Progenitor cell of endocrine pancreas (in vitro differentiated cells): ENCODE measurements around the gene BBIP1. TPM values are rescaled to one million over a fixed set of nuclear protein-coding genes. Genes with fewer than 3 reads are reported as not detected.
"Not testable (repeated sequence)": the region's sequence is repeated elsewhere in the genome, so short reads cannot be mapped to it uniquely, and the experiment has no call there.

ENCODE experiments used
- DNase-seq: peaks from one replicate; pipeline ENCODE4 v3.0.0; 2021; ENCODE audit warnings: low spot score; ENCODE audit not compliant: unreplicated experiment
- H3K27ac Mint-ChIP-seq: 2 replicates; pipeline ENCODE4 v1.8.0; 2021; ENCODE audit warnings: mild to moderate bottlenecking, moderate library complexity, mixed read lengths
- H3K27me3 Mint-ChIP-seq: 2 replicates; pipeline ENCODE4 v1.8.0; 2021; ENCODE audit warnings: mixed read lengths
- H3K36me3 Mint-ChIP-seq: 2 replicates; pipeline ENCODE4 v1.8.0; 2022; ENCODE audit warnings: mixed read lengths; ENCODE audit not compliant: insufficient read depth
- H3K4me1 Mint-ChIP-seq: 2 replicates; pipeline ENCODE4 v1.8.0; 2021; ENCODE audit warnings: low read depth, mixed read lengths
- H3K4me3 Mint-ChIP-seq: 2 replicates; pipeline ENCODE4 v1.8.0; 2021; ENCODE audit warnings: low read depth, mild to moderate bottlenecking, moderate library complexity, mixed read lengths
- H3K9me3 Mint-ChIP-seq: 2 replicates; pipeline ENCODE4 v1.8.0; 2021; ENCODE audit warnings: low read depth, mixed read lengths
- total RNA-seq: library from RNA; stranded (reverse); gene quantifications from 2 replicates; pipeline ENCODE4 v1.2.1, GENCODE V29; 2021
- TF ChIP-seq, protein P1 (sequence below): fragments of 200-600 bp; sonication (generic); IDR thresholded peaks from one replicate; pipeline ENCODE4 v1.5.0; 2021; ENCODE audit warnings: antibody characterized with exemption, mild to moderate bottlenecking; ENCODE audit not compliant: unreplicated experiment

Gene BBIP1
- total RNA-seq, 1 donor from 2014 or later = 26.8 TPM

DNA sequence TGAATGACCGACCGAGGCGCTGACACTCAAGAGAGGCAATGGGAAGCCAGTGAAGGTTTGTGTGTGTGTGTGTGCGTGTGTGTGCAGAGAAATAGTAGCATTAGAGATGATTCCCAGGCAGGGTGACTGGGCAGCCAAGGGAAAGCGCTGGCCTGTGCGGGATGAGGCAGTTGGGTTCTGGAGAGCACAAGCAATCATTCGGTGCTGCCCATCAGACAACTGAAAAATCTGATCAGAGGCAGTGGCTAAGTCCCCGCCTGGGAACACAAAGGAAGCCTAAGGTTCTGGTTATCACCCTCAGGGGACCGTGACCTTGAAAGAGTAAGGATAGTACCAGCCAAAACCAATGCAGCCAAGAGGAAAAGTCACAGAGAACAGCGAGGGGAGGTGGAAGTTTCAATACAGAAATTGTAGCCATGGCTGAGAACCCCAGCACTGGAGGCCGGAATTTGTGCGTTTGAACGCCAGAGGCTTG is 48.1 kb downstream of the BBIP1 start:
- peaks cover 2% of the 10 kb centered on the region for H3K36me3 Mint-ChIP-seq
- no peak for DNase-seq
- peak overlapping the region; percentile 89 for H3K4me3 Mint-ChIP-seq
- H3K27ac Mint-ChIP-seq = peak overlapping the region; percentile 81
- no peaks in the 10 kb centered on the region for H3K27me3 Mint-ChIP-seq
- TF ChIP-seq, protein P1, sequence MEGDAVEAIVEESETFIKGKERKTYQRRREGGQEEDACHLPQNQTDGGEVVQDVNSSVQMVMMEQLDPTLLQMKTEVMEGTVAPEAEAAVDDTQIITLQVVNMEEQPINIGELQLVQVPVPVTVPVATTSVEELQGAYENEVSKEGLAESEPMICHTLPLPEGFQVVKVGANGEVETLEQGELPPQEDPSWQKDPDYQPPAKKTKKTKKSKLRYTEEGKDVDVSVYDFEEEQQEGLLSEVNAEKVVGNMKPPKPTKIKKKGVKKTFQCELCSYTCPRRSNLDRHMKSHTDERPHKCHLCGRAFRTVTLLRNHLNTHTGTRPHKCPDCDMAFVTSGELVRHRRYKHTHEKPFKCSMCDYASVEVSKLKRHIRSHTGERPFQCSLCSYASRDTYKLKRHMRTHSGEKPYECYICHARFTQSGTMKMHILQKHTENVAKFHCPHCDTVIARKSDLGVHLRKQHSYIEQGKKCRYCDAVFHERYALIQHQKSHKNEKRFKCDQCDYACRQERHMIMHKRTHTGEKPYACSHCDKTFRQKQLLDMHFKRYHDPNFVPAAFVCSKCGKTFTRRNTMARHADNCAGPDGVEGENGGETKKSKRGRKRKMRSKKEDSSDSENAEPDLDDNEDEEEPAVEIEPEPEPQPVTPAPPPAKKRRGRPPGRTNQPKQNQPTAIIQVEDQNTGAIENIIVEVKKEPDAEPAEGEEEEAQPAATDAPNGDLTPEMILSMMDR = no peak
- H3K9me3 Mint-ChIP-seq = no peaks in the 10 kb centered on the region
- peaks cover 30% of the 10 kb centered on the region for H3K4me1 Mint-ChIP-seq

DNA sequence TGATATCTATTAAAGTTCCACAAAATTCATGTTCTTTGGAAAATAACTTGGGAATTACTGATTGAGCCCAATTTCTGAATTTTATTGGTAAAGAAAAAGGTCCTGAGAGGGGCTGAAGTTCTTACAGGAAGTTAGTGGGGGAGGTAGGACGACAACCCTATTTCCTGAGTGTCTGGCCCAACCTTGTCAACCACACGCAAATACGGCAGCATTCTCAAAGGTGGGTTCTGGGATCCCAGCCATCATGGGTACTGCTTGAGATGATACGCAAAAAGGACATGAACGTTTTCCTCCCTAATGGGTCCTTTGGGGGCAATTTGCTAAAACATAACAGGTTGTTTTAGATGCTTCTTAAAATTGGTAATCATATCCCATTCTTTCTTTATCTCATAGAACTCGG is 50.0 kb downstream of the BBIP1 start:
- no peaks in the 10 kb centered on the region for H3K9me3 Mint-ChIP-seq
- TF ChIP-seq, protein P1 = no peak
- no peak overlapping the region for H3K27ac Mint-ChIP-seq
- DNase-seq = no peak
- peaks cover 2% of the 10 kb centered on the region for H3K36me3 Mint-ChIP-seq
- peaks cover 36% of the 10 kb centered on the region for H3K4me1 Mint-ChIP-seq
- no peaks in the 10 kb centered on the region for H3K27me3 Mint-ChIP-seq
- H3K4me3 Mint-ChIP-seq = no peak overlapping the region

DNA sequence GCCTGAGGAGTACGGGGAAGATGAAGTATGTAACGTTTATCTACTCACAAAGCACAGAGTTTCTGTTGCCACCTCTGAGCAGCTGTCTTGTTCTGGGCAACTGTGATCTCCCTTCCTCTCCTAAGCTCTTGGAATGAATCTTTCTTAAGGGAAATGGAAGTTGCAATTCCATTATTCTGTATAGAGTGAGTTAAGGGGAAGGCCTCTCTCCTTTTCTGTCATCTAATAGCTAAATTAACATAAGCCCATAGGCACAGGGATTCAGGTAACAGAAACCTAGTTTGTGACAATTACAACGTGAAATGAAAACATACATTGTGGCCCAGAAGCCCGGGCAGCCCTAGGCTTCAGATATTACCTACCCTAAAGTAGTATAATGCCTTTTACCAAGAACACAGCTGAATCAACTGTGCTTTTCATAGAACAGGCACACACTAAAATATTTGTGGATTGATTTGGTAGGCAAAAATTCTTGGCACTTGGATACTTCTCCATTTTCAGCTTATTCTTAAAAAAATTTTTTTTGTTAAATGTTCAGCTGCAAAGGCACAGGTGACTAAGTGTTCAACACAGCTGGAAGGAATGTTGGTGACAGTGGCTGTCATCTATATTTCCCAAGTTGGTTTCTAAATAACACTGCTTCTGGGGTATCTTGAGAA is 51.0 kb downstream of the BBIP1 start:
- Mint-ChIP-seq H3K4me3 (no peak overlapping the region), H3K4me1 (peaks cover 30% of the 10 kb centered on the region), H3K36me3 (peaks cover 2% of the 10 kb centered on the region), H3K27ac (peak overlapping the region; percentile 32), H3K27me3 (no peaks in the 10 kb centered on the region), H3K9me3 (no peaks in the 10 kb centered on the region)
- no peak for DNase-seq
- TF ChIP-seq, protein P1 = no peak

DNA sequence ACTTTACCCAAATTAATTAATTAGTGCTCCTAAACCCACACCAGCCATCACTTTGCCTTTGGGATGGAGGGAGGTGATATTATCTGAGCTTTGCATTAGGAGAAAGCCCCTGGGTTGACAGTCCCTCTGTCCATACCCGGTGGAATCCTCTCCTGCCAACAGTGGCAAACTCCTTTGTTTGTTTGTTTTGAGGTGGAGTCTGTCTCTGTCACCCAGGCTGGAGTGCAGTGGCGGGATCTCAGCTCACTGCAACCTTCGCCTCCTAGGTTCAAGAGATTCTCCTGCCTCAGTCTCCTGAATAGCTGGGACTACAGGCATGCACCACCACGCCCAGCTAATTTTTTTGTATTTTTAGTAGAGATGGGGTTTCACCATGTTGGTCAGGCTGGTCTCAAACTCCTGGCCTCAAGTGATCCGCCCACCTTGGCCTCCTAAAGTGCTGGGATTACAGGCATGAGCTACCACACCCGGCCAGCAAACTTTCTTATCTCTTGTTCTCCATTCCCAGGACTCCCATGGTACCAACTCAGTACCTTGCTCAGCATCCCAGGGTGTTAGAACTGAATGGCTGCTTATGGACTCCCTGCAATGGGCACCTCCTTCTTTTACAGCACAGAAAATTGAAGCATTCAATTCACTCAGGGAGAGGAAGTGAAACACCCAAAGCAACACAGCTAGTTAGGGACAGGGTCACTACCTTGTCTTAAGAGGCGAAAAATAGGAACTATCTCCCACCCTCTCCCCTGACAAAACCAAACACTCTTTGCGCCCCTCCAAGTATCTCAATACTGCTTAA is 51.8 kb downstream of the BBIP1 start:
- H3K4me3 Mint-ChIP-seq, H3K36me3 Mint-ChIP-seq, H3K9me3 Mint-ChIP-seq, H3K27me3 Mint-ChIP-seq, H3K27ac Mint-ChIP-seq, DNase-seq: not testable (repeated sequence)
- peaks cover 30% of the 10 kb centered on the region for H3K4me1 Mint-ChIP-seq

DNA sequence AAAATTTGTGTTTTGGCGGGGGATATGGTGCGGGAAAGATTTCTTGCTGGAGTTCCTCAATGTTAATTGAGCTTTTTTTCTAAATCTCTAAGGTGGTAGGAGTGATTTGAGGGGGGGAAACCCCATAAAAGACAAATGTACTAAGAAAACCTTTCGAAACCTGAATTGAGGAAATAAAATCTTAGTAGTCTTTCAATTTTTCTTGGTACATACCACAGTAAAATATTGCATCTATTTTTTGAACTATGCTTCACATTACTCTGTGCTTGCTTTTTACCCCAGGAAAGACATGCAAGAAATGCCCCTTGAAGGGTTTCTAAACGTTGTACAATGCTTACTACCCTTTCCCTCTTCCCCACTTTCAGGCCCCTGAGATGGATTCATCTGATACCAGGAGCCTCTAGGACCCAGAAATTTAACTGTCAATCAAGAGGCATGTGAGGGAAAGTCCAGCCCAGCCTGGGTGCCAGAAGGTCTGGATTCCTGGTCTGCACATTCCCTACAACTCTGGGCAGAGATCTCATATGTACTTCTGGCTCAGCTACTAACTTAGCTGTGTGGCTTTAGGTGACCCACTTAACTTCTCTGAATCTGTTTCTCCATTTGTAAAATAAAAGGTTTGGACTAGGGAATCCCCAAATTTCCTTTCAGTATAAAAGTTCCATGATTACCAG is 53.0 kb downstream of the BBIP1 start:
- peaks cover 2% of the 10 kb centered on the region for H3K36me3 Mint-ChIP-seq
- peaks cover 32% of the 10 kb centered on the region for H3K4me1 Mint-ChIP-seq
- DNase-seq = no peak
- no peaks in the 10 kb centered on the region for H3K9me3 Mint-ChIP-seq
- H3K4me3 Mint-ChIP-seq = no peak overlapping the region
- H3K27me3 Mint-ChIP-seq = no peaks in the 10 kb centered on the region
- H3K27ac Mint-ChIP-seq = no peak overlapping the region
- TF ChIP-seq, protein P1 = no peak
